CD4-positive, CD25-positive, alpha-beta regulatory T cell (primary cell): Measurements from ENCODE around the gene IDE. TPM values are rescaled to one million over a fixed set of nuclear protein-coding genes. Genes with fewer than 3 reads are reported as not detected.

Experiments used
- ATAC-seq, 2 donors: fragments of 150-1000 bp; cut with Tn5 transposase; one replicate each; pipeline ENCODE4 v1.10.0; 2021; ENCODE audit warnings: low read depth in 2 of 2, moderate number of reproducible peaks in 2 of 2, moderate library complexity in 1 of 2
- DNase-seq, 3 donors: peaks; one replicate each; pipeline versions ENCODE4 v3.0.0 to v3.0.0-alpha.2; 2012 to 2022; ENCODE audit warnings: mixed read lengths in 1 of 3
- H3K27ac ChIP-seq: one replicate; pipeline ENCODE4 v1.7.0; 2013; ENCODE audit warnings: mild to moderate bottlenecking, low read length; ENCODE audit not compliant: insufficient read depth, poor library complexity, severe bottlenecking
- H3K27me3 ChIP-seq: one replicate; pipeline ENCODE4 v1.7.0; 2013; ENCODE audit warnings: low read length; ENCODE audit not compliant: control insufficient read depth, insufficient read depth
- H3K36me3 ChIP-seq: one replicate; pipeline ENCODE4 v1.7.0; 2013; ENCODE audit warnings: mild to moderate bottlenecking, low read length, moderate library complexity; ENCODE audit not compliant: control insufficient read depth, insufficient read depth
- H3K4me1 ChIP-seq: 2 replicates; pipeline ENCODE4 v1.7.0; 2013; ENCODE audit warnings: mild to moderate bottlenecking, low read length; ENCODE audit not compliant: insufficient read depth, control insufficient read depth, poor library complexity, severe bottlenecking
- H3K4me3 ChIP-seq: one replicate; pipeline ENCODE4 v1.7.0; 2013; ENCODE audit warnings: low read depth, mild to moderate bottlenecking, low read length, moderate library complexity
- H3K9me3 ChIP-seq, 2 experiments: 1 replicate in 1 of 2; 2 replicates in 1 of 2; pipeline ENCODE4 v1.7.0; 2013; ENCODE audit warnings: low read length in 2 of 2, mild to moderate bottlenecking in 1 of 2, moderate library complexity in 1 of 2; ENCODE audit not compliant: control insufficient read depth in 2 of 2
- H3K27ac Mint-ChIP-seq, 3 donors: one replicate each; pipeline ENCODE4 v1.8.0; 2020 to 2022; ENCODE audit warnings: mild to moderate bottlenecking in 3 of 3, mixed read lengths in 3 of 3, moderate library complexity in 2 of 3
- H3K27me3 Mint-ChIP-seq: one replicate; pipeline ENCODE4 v1.8.0; 2022; ENCODE audit warnings: mild to moderate bottlenecking, mixed read lengths
- H3K36me3 Mint-ChIP-seq: one replicate; pipeline ENCODE4 v1.8.0; 2020; ENCODE audit warnings: mixed read lengths
- H3K4me1 Mint-ChIP-seq, 4 donors: one replicate each; pipeline ENCODE4 v1.8.0; 2020 to 2022; ENCODE audit warnings: mixed read lengths in 4 of 4, mild to moderate bottlenecking in 1 of 4
- H3K4me3 Mint-ChIP-seq, 4 donors: one replicate each; pipeline ENCODE4 v1.8.0; 2020 to 2022; ENCODE audit warnings: mild to moderate bottlenecking in 4 of 4, mixed read lengths in 4 of 4, moderate library complexity in 3 of 4
- H3K9me3 Mint-ChIP-seq, 7 donors: one replicate each; pipeline ENCODE4 v1.8.0; 2020 to 2022; ENCODE audit warnings: mixed read lengths in 7 of 7, mild to moderate bottlenecking in 3 of 7, moderate library complexity in 2 of 7
- polyA plus RNA-seq, 4 donors: library from polyadenylated mRNA; unstranded; fragments of 300-500 nt; fragmentation: Illumina TruSeq; gene quantifications; one replicate each; pipeline ENCODE4 v1.2.3, GENCODE V29; 2021
- total RNA-seq: library from RNA; stranded (reverse); gene quantifications from one replicate; pipeline ENCODE4 v1.2.3, GENCODE V29; 2022

IDE gene
- total RNA-seq (38.1 TPM), polyA plus RNA-seq (10 to 100 TPM; 17.0 to 29.9 (median 25.6) TPM)

DNA sequence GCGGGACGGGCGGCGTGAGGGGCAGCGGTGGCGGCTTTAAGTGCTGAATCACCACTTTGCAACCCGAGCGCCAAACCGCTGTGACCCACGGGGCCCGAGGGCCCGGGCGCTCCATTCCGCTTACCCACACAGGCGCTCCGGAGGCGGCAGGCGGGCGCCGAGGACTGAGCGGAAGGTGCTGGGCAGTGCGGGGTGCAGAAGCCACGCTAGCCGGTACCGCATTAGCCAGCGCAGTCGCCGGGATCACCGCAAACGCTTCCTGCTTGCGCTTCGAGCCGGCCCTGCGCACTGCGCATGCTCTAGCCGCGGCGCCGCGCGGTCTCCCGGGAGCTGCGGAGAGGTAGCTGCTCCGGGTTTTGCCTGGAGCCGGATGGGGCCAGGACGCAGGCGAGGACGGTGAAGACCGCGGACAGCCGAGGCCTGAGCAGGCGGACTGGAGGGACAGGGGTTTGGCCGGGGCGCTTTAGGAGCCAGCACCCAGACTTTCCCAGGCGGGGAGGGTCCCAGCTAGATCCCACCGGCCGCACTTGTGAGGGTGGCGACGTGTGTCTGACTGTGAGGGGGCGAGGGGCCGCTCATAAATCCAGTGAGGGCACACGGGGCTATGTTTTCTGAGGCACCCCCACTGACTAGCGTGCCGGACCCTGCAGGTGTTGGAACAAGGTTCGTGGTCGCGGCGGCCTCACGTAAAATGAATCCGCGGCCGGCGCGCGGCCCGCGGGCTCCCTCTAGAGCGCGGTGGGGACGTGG lies at the start of gene IDE:
Gene IDE (minus strand): TSS at position 296 of the 750 bp plus-strand sequence. CDS start 74 bp downstream, at position 222.
- H3K4me1 ChIP-seq = peaks cover 24% of the 10 kb centered on the region
- Mint-ChIP-seq H3K27me3 (no peaks in the 10 kb centered on the region), H3K9me3 (no peaks in the 10 kb centered on the region), H3K36me3 (peaks cover 4% of the 10 kb centered on the region), H3K27ac (peak within 1 kb of the TSS; percentile 87 to 95 (median 91)), H3K4me1 (peaks cover 33 to 48% (median 41%) of the 10 kb centered on the region in 4 donors), H3K4me3 (peak within 1 kb of the TSS; percentile 92 to 99 (median 94))
- H3K27me3 ChIP-seq = no peaks in the 10 kb centered on the region
- ATAC-seq (peak; percentile 78 to 80), DNase-seq (peak; percentile 72 to 91 (median 81))
- H3K36me3 ChIP-seq = no peaks in the 10 kb centered on the region
- H3K4me3 ChIP-seq = peak within 1 kb of the TSS; percentile 93
- peak within 1 kb of the TSS; percentile 81 for H3K27ac ChIP-seq
- H3K9me3 ChIP-seq = no peaks in the 10 kb centered on the region

DNA sequence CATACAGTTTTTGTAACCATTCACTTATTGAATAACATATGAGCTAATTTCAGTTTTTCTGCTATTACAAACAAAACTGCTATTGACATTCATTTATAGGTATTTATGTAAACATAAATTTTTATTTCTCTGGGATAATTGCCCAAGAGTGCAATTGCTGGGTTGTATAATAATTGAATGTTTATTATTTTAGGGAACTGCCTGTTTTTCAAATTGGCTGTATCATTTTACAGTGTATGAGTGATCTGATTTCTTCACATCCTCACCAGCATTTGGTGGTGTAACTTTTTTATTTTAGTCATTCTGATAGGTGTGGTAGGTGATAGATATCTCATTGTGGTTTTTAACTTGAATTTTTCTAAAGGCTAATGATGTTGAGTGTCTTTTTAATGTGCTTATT lies 45.5 kb upstream of the IDE start:
- H3K27me3 Mint-ChIP-seq = no peaks in the 10 kb centered on the region
- no peaks in the 10 kb centered on the region for H3K36me3 ChIP-seq
- H3K27ac Mint-ChIP-seq = no peak overlapping the region
- H3K9me3 ChIP-seq = no peaks in the 10 kb centered on the region
- no peak overlapping the region for H3K27ac ChIP-seq
- no peaks in the 10 kb centered on the region for H3K4me1 ChIP-seq
- peak in 1 of 3 donors; percentile 7 for DNase-seq
- H3K27me3 ChIP-seq = no peaks in the 10 kb centered on the region
- peaks cover 0 to 3% (median 0%) of the 10 kb centered on the region in 7 donors for H3K9me3 Mint-ChIP-seq
- no peak overlapping the region for H3K4me3 ChIP-seq
- peaks cover 1 to 23% (median 8%) of the 10 kb centered on the region in 4 donors for H3K4me1 Mint-ChIP-seq
- no peak overlapping the region for H3K4me3 Mint-ChIP-seq
- H3K36me3 Mint-ChIP-seq = peaks cover 15% of the 10 kb centered on the region
- peak in 1 of 2 donors; percentile 50 for ATAC-seq

DNA sequence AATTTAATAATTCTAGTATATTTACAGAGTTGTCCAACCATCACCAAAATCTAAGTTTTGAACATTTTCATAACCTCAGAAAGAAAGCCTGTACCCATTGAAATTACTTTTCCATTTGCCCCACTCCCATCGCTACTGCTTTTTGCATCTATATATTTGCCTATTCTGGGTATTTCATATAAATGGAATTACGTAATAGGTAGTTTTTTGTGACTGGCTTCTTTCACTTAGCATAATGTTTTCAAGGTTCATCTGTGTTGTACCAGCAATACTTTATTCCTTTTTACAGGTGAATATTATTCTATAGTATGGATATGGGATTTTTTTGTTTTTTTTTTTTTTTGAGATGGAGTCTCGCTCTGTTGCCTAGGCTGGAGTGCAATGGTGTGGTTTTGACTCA lies 41.6 kb upstream of the IDE start:
- Histone ChIP-seq H3K27ac (no peak overlapping the region), H3K9me3 (no peaks in the 10 kb centered on the region), H3K27me3 (no peaks in the 10 kb centered on the region), H3K36me3 (no peaks in the 10 kb centered on the region), H3K4me3 (no peak overlapping the region), H3K4me1 (no peaks in the 10 kb centered on the region)
- no peak for ATAC-seq
- Mint-ChIP-seq H3K27ac (no peak overlapping the region), H3K27me3 (no peaks in the 10 kb centered on the region), H3K4me3 (no peak overlapping the region), H3K36me3 (no peaks in the 10 kb centered on the region), H3K4me1 (peaks cover 4 to 24% (median 9%) of the 10 kb centered on the region in 4 donors), H3K9me3 (peaks cover 0 to 2% (median 0%) of the 10 kb centered on the region in 7 donors)
- no peak for DNase-seq

DNA sequence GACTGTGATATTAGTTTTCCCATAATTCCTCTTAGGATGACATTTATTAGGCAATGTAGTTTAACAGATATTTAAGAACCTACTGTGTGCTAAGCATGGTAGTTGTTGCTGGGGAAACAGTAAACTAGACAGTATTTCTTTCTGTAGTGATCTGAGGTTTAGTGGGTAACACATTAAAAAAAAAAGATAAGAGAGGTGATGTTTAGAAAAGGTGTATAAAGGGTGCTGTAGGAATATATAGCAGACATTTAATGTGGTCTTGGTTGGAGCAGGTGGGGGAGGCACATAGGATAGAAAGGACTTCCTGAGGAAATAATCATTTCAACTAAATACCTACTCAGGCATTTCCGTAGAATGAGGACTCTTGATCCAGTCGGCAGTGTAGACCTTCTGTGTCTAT lies 30.9 kb upstream of the IDE start:
- no peaks in the 10 kb centered on the region for H3K27me3 ChIP-seq
- Mint-ChIP-seq H3K27ac (peak overlapping the region; percentile 27 to 79 (median 39)), H3K36me3 (peaks cover 3% of the 10 kb centered on the region), H3K4me1 (peaks cover 17 to 50% (median 38%) of the 10 kb centered on the region in 4 donors), H3K9me3 (no peaks in the 10 kb centered on the region), H3K4me3 (peak overlapping the region in 1 of 4 donors; percentile 22), H3K27me3 (no peaks in the 10 kb centered on the region)
- DNase-seq (no peak), ATAC-seq (no peak)
- peak overlapping the region; percentile 43 for H3K27ac ChIP-seq
- H3K9me3 ChIP-seq = no peaks in the 10 kb centered on the region
- H3K4me3 ChIP-seq = peak overlapping the region; percentile 29
- peaks cover 4% of the 10 kb centered on the region for H3K4me1 ChIP-seq
- no peaks in the 10 kb centered on the region for H3K36me3 ChIP-seq

GRCh38 chr10:92598321-92598720 lies 24.4 kb upstream of the IDE start:
- peaks cover 12 to 54% (median 45%) of the 10 kb centered on the region in 4 donors for H3K4me1 Mint-ChIP-seq
- H3K27me3 ChIP-seq = no peaks in the 10 kb centered on the region
- no peak overlapping the region for H3K4me3 ChIP-seq
- H3K36me3 ChIP-seq = no peaks in the 10 kb centered on the region
- H3K4me1 ChIP-seq = peaks cover 41% of the 10 kb centered on the region
- DNase-seq (no peak), ATAC-seq (no peak)
- H3K27ac Mint-ChIP-seq = peak overlapping the region; percentile 47 to 80 (median 65)
- no peaks in the 10 kb centered on the region for H3K9me3 Mint-ChIP-seq
- H3K27ac ChIP-seq = peak overlapping the region; percentile 37
- no peaks in the 10 kb centered on the region for H3K27me3 Mint-ChIP-seq
- no peaks in the 10 kb centered on the region for H3K9me3 ChIP-seq
- H3K4me3 Mint-ChIP-seq = peak overlapping the region in 2 of 4 donors; percentile 64 to 67
- H3K36me3 Mint-ChIP-seq = peaks cover 3% of the 10 kb centered on the region

GRCh38 chr10:92595505-92595904 lies 21.6 kb upstream of the IDE start:
- peaks cover 6% of the 10 kb centered on the region for H3K27me3 Mint-ChIP-seq
- peaks cover 53% of the 10 kb centered on the region for H3K4me1 ChIP-seq
- ATAC-seq (no peak), DNase-seq (no peak)
- no peaks in the 10 kb centered on the region for H3K27me3 ChIP-seq
- peak overlapping the region; percentile 33 for H3K4me3 ChIP-seq
- peaks cover 13 to 68% (median 45%) of the 10 kb centered on the region in 4 donors for H3K4me1 Mint-ChIP-seq
- H3K27ac Mint-ChIP-seq = peak overlapping the region; percentile 1 to 33 (median 3)
- no peaks in the 10 kb centered on the region for H3K9me3 ChIP-seq
- H3K27ac ChIP-seq = peak overlapping the region; percentile 14
- peak overlapping the region in 3 of 4 donors; percentile 33 to 99 (median 91) for H3K4me3 Mint-ChIP-seq
- no peaks in the 10 kb centered on the region for H3K9me3 Mint-ChIP-seq
- no peaks in the 10 kb centered on the region for H3K36me3 ChIP-seq
- H3K36me3 Mint-ChIP-seq = peaks cover 3% of the 10 kb centered on the region

DNA sequence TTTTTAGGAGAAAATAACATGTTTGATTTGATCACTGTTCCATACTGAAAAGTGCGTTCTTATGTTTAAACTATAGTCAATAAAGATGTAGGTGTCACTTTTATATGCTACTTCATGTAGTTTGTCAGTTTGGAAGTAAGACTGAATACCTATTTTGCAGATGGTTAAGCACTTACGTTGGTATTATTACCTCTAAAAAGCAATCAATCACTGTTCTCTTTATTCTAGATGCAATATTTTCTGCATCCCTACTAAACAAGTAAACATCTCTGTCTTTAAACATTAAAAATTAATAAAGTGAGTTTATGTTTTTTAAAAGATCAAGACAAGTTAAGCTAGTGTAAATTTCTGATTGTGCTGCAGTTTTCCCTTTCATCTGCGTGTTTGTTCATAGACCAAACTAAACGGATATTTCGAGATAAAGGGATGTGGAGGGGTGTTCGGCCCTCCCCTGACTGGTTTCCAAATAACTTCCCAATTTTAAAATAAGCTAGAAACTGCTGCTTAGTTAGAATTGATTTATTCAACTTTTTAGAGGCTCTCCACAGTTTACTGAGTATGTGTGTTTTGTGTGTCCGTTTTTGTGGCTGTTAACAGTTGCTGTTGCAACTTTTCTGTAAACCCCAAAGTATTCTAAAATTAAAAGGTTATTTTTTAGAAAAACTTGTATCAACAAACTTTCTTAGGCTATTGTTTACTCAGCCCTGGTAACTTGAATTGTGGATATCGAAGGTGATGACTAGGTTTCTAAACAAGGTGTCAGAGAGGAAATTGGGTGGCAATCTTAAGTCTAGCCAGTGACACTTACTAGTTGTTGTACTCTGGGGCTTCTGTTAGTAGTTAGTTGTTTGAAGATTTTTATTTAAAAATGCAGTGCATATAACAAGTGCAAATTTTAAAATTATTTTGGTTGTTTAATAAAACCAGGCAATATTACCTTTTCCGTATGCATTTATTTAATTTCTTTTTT lies 20.0 kb upstream of the IDE start:
- H3K4me3 Mint-ChIP-seq = peak overlapping the region; percentile 97 to 99 (median 98)

More for the DNA sequence above, 20.0 kb upstream of the IDE start:
- DNase-seq = peak in 2 of 3 donors; percentile 24 to 72
- H3K27me3 Mint-ChIP-seq = peaks cover 6% of the 10 kb centered on the region
- Histone ChIP-seq H3K27me3 (no peaks in the 10 kb centered on the region), H3K9me3 (no peaks in the 10 kb centered on the region), H3K27ac (peak overlapping the region; percentile 98), H3K36me3 (no peaks in the 10 kb centered on the region), H3K4me1 (peaks cover 53% of the 10 kb centered on the region), H3K4me3 (peak overlapping the region; percentile 99)
- peaks cover 3% of the 10 kb centered on the region for H3K36me3 Mint-ChIP-seq
- ATAC-seq = no peak
- H3K4me1 Mint-ChIP-seq = peaks cover 13 to 72% (median 45%) of the 10 kb centered on the region in 4 donors
- no peaks in the 10 kb centered on the region for H3K9me3 Mint-ChIP-seq
- H3K27ac Mint-ChIP-seq = peak overlapping the region; percentile 40 to 100 (median 99)
